HepG2 (cell line): ENCODE results near the gene ENDOD1. TPM values are rescaled to one million over a fixed set of nuclear protein-coding genes. Genes with fewer than 3 reads are reported as not detected.

Experiments
- DRAP1 ChIP-seq: IDR thresholded peaks from 2 replicates; pipeline ENCODE4 v1.6.1; 2016; ENCODE audit warnings: missing genetic modification reagents, missing compliant biosample characterization
- FIP1L1 ChIP-seq: fragments of 200-400 bp; formaldehyde crosslinking; IDR thresholded peaks from 2 replicates; pipeline ENCODE4 v1.6.1; 2018; ENCODE audit warnings: low read depth, mild to moderate bottlenecking, low read length, moderate library complexity, borderline replicate concordance; ENCODE audit not compliant: insufficient read depth
- MEF2D ChIP-seq: sonication (generic); formaldehyde crosslinking; IDR thresholded peaks from 2 replicates; pipeline ENCODE4 v1.5.1; 2020; ENCODE audit warnings: mild to moderate bottlenecking, missing genetic modification reagents
- MEIS2 ChIP-seq: sonication (generic); formaldehyde crosslinking; IDR thresholded peaks from 2 replicates; pipeline ENCODE4 v1.9.0; 2021; ENCODE audit warnings: mild to moderate bottlenecking, missing genetic modification reagents
- SIX4 ChIP-seq: sonication (generic); formaldehyde crosslinking; IDR thresholded peaks from 2 replicates; pipeline ENCODE4 v1.4.0; 2020; ENCODE audit warnings: missing genetic modification reagents
- SP4 ChIP-seq: sonication (generic); formaldehyde crosslinking; IDR thresholded peaks from 2 replicates; pipeline ENCODE4 v1.8.1; 2023; ENCODE audit warnings: mild to moderate bottlenecking, missing genetic modification reagents
- TP53 ChIP-seq: sonication (generic); formaldehyde crosslinking; conservative IDR thresholded peaks from 2 replicates; pipeline ENCODE4 v1.4.0; 2020; ENCODE audit warnings: missing genetic modification reagents
- UBTF ChIP-seq: sonication (generic); formaldehyde crosslinking; IDR thresholded peaks from 2 replicates; pipeline ENCODE4 v1.4.0; 2020; ENCODE audit warnings: mild to moderate bottlenecking, missing genetic modification reagents
- ZC3H4 ChIP-seq: sonication (generic); formaldehyde crosslinking; IDR thresholded peaks from 2 replicates; pipeline ENCODE4 v1.4.0; 2020; ENCODE audit warnings: missing genetic modification reagents, borderline replicate concordance
- ZNF879 ChIP-seq: sonication (generic); formaldehyde crosslinking; IDR thresholded peaks from 2 replicates; pipeline ENCODE4 v1.8.1; 2023; ENCODE audit warnings: missing genetic modification reagents
- polyA plus RNA-seq, 8 experiments: library from polyadenylated mRNA; depleted of rRNA in 3 of 8; stranded (reverse) in 7 of 8; unstranded in 1 of 8; fragments of >200 nt; fragmentation: Illumina TruSeq in 4 of 8; extraction: Trizol in 4 of 8; gene quantifications; 2 replicates each; pipeline versions ENCODE4 v1.2.1 to v1.2.3, GENCODE V29; 2011 to 2016; ENCODE audit warnings: low read depth in 4 of 8, missing spikeins in 1 of 8, mixed read lengths in 1 of 8; ENCODE audit not compliant: insufficient read depth in 1 of 8
- total RNA-seq, 5 experiments: library from RNA; depleted of rRNA; stranded (reverse); fragments of >200 nt; fragmentation: Illumina TruSeq; extraction: Trizol; gene quantifications; 2 replicates each; pipeline ENCODE4 v1.2.3, GENCODE V29; 2016; ENCODE audit warnings: low read depth in 1 of 5
- TF ChIP-seq, protein P1 (sequence below): sonication (generic); formaldehyde crosslinking; IDR thresholded peaks from 2 replicates; pipeline ENCODE4 v1.8.0; 2022; ENCODE audit warnings: missing genetic modification reagents, mild to moderate bottlenecking, borderline replicate concordance
- TF ChIP-seq, protein P2 (sequence below): sonication (generic); formaldehyde crosslinking; conservative IDR thresholded peaks from 2 replicates; pipeline ENCODE4 v1.4.0; 2020; ENCODE audit warnings: mild to moderate bottlenecking, missing genetic modification reagents, moderate library complexity
- TF ChIP-seq, protein P3 (sequence below): sonication (generic); formaldehyde crosslinking; IDR thresholded peaks from 2 replicates; pipeline ENCODE4 v1.4.0; 2020; ENCODE audit warnings: missing genetic modification reagents
- TF ChIP-seq, protein P4 (sequence below): IDR thresholded peaks from 2 replicates; pipeline ENCODE4 v1.6.1; 2016

Gene ENDOD1
- total and polyA plus RNA-seq, 2 of the 13 experiments (the other 11 are each of a cell fraction or from before 2014, with no cell fraction given), result 2.0 to 6.8 TPM

DNA sequence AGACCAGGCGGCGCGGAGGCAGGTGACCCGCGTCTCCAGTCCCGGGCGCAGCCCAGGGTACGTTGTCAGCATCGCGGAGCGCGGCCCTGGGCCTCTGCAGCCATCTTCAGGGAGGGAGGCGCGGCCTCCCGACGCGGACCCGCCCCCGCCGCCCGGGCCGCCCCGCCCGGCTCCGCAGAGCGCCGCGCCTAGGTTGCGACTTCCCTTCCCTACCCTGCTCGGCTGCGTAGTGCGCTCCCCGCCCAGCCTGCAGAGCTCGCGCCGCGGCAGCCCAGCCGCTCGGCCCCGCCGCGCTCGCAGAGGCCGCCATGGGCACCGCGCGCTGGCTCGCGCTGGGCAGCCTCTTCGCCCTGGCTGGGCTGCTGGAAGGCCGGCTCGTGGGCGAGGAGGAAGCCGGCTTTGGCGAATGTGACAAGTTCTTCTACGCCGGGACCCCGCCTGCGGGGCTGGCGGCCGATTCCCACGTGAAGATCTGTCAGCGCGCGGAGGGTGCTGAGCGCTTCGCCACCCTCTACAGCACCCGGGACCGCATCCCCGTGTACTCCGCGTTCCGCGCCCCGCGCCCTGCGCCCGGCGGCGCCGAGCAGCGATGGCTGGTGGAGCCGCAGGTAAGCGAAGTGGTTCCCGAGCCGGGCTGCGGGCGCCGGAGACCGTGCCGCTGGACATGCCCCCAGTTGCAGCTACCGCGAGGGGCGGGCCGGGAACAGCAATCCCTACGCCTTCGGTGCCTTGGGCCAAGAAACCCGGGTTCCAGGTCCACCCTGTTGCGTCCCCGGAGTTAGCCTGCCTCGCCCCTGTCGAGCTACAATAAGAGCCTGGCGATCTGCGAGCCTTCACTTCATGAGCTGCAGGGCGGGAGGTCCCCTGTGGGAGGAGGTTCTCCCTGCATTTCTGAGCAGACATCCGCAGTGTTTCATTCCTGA, at the start of gene ENDOD1 (continued):
- TF ChIP-seq, protein P1, sequence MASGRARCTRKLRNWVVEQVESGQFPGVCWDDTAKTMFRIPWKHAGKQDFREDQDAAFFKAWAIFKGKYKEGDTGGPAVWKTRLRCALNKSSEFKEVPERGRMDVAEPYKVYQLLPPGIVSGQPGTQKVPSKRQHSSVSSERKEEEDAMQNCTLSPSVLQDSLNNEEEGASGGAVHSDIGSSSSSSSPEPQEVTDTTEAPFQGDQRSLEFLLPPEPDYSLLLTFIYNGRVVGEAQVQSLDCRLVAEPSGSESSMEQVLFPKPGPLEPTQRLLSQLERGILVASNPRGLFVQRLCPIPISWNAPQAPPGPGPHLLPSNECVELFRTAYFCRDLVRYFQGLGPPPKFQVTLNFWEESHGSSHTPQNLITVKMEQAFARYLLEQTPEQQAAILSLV (CRISPR knock-in tag), result no peak
- no peak for TF ChIP-seq DRAP1 (CRISPR knock-in tag)
- no peak for TF ChIP-seq MEIS2 (CRISPR knock-in tag)
- TF ChIP-seq, protein P2, sequence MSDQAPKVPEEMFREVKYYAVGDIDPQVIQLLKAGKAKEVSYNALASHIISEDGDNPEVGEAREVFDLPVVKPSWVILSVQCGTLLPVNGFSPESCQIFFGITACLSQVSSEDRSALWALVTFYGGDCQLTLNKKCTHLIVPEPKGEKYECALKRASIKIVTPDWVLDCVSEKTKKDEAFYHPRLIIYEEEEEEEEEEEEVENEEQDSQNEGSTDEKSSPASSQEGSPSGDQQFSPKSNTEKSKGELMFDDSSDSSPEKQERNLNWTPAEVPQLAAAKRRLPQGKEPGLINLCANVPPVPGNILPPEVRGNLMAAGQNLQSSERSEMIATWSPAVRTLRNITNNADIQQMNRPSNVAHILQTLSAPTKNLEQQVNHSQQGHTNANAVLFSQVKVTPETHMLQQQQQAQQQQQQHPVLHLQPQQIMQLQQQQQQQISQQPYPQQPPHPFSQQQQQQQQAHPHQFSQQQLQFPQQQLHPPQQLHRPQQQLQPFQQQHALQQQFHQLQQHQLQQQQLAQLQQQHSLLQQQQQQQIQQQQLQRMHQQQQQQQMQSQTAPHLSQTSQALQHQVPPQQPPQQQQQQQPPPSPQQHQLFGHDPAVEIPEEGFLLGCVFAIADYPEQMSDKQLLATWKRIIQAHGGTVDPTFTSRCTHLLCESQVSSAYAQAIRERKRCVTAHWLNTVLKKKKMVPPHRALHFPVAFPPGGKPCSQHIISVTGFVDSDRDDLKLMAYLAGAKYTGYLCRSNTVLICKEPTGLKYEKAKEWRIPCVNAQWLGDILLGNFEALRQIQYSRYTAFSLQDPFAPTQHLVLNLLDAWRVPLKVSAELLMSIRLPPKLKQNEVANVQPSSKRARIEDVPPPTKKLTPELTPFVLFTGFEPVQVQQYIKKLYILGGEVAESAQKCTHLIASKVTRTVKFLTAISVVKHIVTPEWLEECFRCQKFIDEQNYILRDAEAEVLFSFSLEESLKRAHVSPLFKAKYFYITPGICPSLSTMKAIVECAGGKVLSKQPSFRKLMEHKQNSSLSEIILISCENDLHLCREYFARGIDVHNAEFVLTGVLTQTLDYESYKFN (CRISPR knock-in tag), result no peak
- TF ChIP-seq, protein P3, sequence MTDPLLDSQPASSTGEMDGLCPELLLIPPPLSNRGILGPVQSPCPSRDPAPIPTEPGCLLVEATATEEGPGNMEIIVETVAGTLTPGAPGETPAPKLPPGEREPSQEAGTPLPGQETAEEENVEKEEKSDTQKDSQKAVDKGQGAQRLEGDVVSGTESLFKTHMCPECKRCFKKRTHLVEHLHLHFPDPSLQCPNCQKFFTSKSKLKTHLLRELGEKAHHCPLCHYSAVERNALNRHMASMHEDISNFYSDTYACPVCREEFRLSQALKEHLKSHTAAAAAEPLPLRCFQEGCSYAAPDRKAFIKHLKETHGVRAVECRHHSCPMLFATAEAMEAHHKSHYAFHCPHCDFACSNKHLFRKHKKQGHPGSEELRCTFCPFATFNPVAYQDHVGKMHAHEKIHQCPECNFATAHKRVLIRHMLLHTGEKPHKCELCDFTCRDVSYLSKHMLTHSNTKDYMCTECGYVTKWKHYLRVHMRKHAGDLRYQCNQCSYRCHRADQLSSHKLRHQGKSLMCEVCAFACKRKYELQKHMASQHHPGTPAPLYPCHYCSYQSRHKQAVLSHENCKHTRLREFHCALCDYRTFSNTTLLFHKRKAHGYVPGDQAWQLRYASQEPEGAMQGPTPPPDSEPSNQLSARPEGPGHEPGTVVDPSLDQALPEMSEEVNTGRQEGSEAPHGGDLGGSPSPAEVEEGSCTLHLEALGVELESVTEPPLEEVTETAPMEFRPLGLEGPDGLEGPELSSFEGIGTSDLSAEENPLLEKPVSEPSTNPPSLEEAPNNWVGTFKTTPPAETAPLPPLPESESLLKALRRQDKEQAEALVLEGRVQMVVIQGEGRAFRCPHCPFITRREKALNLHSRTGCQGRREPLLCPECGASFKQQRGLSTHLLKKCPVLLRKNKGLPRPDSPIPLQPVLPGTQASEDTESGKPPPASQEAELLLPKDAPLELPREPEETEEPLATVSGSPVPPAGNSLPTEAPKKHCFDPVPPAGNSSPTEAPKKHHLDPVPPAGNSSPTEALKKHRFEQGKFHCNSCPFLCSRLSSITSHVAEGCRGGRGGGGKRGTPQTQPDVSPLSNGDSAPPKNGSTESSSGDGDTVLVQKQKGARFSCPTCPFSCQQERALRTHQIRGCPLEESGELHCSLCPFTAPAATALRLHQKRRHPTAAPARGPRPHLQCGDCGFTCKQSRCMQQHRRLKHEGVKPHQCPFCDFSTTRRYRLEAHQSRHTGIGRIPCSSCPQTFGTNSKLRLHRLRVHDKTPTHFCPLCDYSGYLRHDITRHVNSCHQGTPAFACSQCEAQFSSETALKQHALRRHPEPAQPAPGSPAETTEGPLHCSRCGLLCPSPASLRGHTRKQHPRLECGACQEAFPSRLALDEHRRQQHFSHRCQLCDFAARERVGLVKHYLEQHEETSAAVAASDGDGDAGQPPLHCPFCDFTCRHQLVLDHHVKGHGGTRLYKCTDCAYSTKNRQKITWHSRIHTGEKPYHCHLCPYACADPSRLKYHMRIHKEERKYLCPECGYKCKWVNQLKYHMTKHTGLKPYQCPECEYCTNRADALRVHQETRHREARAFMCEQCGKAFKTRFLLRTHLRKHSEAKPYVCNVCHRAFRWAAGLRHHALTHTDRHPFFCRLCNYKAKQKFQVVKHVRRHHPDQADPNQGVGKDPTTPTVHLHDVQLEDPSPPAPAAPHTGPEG (CRISPR knock-in tag), result no peak
- TF ChIP-seq SP4 (CRISPR knock-in tag), result peak; percentile 63; the same call in 1 of the 2 replicates
- peak; percentile 82 for TF ChIP-seq UBTF
- TF ChIP-seq ZNF879 (CRISPR knock-in tag), result no peak
- TF ChIP-seq, protein P4, sequence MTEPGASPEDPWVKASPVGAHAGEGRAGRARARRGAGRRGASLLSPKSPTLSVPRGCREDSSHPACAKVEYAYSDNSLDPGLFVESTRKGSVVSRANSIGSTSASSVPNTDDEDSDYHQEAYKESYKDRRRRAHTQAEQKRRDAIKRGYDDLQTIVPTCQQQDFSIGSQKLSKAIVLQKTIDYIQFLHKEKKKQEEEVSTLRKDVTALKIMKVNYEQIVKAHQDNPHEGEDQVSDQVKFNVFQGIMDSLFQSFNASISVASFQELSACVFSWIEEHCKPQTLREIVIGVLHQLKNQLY (CRISPR knock-in tag), result no peak
- no peak for TF ChIP-seq TP53 (CRISPR knock-in tag)
- no peak for TF ChIP-seq FIP1L1
- TF ChIP-seq SIX4 (CRISPR knock-in tag), result no peak
- no peak for TF ChIP-seq ZC3H4
- TF ChIP-seq MEF2D (CRISPR knock-in tag), result no peak
